NOMO-1 treated with DMSO at 0.1 percent for 48 hours (cell line): ENCODE data around the gene CCDC30.
"Not testable (repeated sequence)": the region's sequence is repeated elsewhere in the genome, so short reads cannot be mapped to it uniquely, and the experiment has no call there.

Source experiments
- DNase-seq: peaks from one replicate; lab custom pipeline; 2025; ENCODE audit not compliant: unreplicated experiment; lab: John Stamatoyannopoulos, UW

CCDC30 gene

DNA sequence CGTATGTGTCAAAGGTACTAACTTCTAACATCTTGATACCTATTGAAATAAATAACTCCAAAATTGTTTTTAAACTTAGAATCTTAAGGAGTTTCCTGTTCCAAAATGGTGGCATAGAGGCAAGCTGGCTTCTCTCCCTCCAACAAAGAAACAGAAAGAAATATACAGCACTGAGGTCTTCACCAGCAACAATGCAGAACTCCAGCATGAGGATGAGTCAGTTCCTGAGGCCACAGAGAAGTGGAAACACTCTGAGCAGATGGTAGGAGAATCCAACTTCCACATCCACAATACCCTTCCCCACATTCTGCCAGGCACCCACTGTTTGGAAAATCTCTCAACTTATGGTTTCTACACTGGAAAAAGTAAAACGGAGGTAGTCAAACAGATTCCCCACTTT, 183.0 kb downstream of the CCDC30 start:
- DNase-seq: no peak

DNA sequence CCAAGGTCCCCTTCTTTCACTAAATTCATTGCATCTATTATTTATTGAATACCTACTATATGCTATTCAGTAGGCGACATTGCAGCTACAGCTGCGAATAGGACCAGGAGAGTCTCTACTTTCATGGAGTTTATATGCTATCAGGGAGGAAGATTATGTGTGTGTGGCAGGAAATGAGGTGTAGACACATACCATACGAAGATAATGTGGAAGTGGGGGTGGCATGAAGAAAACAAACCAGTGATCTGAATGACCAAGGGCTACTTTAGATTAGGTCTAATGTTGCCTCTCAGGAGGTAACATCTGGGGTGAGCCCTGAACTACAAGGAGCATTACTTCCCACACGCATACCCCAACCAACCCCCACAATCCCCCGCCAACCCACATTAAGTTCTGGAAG, 194.1 kb downstream of the CCDC30 start:
- no peak for DNase-seq

DNA sequence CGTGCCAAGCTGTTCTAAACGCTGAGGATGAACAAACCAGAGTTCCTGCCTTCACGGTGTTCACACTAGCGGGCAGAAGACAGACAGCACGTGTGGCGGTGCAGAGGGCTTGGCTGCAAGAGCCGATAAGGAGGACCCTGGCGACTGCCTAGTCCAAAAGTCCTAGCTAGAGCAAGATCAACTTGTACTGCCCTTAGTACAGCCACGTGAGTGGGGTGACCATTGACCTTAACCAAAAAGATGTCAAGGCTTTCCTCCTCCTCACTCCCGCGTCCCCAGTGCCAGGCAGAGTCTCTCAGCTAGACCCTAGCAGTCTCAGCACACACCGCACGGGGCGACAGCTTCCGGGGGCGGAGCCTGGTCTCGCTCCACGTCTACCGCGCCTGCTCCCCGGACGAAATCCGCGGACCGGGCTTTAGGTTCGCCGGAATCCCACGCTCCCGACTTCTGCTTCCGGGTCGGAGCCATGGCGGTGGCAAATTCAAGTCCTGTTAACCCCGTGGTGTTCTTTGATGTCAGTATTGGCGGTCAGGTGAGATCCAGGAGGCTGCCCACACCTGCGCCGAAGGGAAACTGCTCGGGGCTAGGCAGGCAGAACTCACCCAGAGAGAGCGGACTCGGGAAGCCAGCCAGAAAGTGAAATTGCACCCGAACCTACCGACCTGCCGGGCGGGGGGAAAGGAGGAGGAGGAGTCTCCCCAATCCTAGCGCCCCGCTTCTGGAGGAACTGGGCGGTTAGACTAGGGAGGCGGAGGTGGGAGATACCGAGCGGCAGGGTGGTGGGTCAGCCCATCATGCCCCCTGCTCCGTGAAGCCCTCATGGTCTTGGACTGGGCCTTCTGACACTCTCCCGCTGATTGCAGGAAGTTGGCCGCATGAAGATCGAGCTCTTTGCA, 195.1 kb downstream of the CCDC30 start, which contains the start of gene PPIH:
TSS of gene PPIH (plus strand) at position 443 of the 896 bp plus-strand sequence. CDS start at position 467, 24 bp downstream.
- DNase-seq: peak; percentile 93

DNA sequence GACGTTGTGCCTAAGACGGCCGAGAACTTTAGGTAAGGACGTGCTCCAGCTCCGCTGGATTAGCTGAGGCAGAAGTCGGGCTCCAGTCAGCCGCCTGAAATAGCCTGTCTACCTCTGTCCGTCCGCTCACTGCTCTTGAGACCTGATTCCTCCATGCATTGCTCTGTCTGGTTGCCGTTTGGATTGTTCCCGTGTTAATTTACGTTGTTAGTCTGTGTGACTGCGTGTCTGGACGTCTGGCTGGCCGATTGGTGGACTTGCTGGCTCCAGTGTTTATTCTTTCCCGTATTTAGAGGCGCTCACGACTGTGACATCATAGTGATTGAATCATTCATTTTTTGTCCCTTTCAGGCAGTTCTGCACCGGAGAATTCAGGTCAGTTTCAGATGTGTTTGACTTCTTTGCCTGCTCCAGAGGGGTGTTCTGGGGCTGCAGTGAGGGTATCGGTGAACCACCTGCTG, 195.8 kb downstream of the CCDC30 start:
- no peak for DNase-seq

DNA sequence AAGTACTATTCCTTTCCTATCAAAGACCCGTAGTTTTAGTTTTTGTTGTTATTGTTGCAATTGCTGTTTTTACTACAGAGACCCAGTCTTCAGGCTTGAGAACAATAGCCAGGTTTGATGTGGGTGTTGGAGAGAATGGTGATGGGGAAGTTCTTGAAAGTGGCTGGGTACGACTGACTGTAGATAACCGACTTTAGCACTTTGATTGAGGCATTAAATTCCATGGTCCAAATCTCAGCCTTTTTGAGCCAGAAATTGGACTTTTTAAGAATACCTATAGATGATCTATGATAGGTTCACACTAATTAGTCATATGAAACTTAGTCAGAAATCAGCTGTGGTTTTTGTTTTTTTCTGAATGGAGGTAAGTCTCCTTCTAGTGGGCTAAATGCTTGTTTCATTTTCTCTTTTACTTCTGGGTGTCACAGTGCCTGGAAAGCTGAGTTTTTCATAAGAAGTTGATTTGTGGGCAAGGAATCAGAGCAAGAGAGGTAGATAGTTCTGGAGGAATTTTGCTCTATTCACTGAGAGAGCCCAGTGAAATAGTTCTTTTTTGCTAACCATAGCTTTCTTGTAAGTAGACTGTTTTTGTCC, 197.9 kb downstream of the CCDC30 start:
- DNase-seq: no peak

DNA sequence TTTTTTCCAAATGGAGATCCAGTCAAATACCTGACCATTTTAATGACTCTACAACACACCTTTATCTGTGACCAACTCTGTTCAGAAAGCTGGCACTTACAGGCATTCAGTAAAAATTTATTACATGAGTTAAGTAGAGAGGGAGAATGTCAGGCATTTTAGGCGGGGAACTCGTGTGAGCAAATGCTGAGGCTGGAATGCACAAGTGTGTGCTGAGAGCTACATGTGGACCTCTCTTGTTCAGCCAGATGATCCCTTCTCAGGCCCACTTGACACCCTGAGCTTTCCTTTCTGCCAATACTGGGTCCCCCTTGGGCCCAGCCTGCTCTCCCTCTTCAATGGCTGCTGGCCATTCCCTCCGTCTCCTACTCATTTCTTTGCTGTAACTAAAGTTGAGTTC, 206.8 kb downstream of the CCDC30 start:
- no peak for DNase-seq

DNA sequence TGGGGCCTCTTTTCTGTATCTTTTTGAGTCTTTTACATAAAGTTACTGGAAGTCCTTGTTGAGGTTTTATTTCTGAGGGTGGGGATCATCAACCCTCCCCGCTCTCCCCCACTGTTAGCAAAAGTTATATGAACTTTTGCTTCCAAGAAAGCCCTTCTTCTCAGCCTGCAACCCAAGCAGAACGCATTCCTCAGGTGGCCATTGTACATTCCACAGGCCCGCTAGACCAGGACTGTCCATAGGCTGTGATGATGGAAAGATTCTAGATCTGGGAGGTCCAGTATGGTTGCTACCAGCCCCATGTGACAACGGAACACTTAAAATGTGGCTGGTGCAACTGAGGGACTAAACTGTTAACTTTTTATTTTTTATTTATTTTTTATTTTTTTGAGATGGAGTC, 207.3 kb downstream of the CCDC30 start:
- no peak for DNase-seq

DNA sequence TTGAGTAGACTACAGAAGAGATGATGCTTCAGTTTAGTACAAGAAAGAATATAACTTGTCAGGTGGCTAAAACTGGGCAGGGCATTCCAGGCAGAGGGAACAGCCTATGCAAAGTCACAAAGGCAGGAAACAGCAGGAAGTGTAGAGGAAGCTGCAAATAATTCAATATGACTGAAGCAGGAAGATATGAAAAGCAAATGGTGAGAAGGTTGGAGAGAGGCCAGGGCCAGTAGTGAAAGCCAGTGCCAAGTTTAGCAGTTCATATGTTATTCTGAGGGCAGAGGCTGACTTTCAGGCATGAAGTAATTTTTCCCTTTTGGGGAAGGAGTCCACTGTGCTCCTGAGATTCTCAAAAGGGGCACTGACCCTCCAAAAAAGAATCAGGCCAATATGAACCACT, 211.1 kb downstream of the CCDC30 start:
- DNase-seq: no peak

DNA sequence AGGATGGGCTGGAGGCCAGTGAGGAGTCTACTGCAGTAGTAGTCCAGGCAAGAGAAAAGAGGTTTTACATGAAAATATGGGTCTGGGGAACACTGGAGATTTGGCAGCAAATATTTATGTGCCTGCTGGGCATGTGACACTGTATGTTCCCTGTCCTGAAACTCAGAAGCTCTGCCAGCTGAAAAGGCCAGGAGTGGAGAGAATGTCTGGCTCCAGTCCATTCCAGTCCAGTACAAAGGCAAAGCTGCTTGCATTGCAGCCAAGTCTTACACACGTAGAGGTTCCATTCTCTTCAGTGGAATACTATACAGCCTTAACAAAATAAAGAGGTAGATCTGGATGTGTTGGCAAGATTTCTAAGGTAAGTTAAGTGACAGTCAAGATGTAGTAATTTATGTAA, 211.6 kb downstream of the CCDC30 start:
- DNase-seq: no peak

DNA sequence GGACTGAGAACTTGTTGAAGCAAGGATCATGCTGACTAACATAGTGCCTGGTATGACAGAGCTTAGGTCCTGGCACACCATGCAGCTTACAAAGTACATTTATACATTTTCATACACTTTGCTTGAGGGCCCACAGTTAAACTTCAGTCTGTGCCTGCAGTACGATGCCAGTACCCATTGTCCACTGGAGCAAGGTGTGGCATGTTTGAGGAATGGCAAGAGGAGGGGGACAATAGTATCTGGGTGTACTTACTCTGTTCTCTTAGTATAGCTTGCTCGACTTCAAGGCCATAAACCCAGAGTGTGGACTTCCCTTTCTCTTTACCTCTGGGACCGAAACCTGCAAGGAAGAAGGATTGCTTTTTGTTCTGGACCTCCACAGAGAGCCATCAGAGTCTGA, 212.4 kb downstream of the CCDC30 start:
- DNase-seq: no peak

DNA sequence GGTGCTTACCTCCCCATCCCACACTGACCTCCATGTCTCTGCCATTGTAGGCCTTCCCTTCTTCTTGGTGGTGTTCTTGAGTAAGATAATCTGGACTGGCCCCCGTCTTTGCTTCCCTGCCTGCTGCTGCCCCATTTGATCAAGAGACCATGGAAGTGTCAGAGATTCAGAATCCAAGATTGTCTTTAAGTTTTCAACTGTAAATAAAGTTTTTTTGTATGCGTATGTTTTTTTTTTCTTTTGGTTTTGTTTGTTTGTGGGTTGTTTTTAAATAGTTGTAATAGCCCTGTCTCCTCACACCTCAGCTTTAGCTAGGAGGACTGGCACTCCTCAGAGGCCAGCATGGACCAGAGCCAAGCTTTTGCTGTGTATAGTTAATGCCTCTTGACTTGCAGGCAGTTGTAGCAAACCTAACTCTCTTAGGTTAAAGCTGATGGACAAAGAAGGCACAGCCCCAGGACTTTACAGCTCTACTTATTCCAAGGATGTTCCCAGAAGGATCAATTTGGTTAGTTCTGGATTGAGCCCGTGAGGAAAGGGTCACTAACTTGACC, 213.5 kb downstream of the CCDC30 start:
- DNase-seq: no peak

DNA sequence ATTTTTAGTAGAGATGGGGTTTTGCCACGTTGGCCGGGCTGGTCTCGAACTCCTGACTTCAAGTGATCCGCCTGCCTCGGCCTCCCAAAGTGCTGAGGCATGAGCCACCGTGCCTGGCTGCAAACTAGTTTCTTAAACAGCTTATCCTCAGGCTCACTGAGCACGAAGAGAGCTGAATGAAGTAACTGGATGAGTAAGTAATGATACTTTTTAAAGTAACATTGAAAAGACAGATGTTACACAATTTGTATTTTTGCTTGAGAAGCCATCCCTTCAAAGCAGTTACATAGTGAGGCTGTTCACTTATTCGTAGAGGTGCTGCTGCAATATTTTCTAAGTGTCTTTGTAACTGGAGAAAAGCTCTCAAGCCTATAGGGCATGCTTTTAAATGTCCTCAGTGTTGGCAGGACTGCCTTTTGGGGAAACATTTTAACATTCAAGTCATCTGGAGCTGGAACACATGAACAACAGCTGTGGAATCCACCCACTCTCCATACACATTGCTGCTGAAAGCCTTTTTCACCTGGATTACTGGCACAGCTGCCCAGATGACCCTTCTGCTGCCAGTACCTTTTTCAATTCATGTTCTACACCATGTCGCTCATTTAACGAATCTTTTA, 216.4 kb downstream of the CCDC30 start:
- DNase-seq: no peak

DNA sequence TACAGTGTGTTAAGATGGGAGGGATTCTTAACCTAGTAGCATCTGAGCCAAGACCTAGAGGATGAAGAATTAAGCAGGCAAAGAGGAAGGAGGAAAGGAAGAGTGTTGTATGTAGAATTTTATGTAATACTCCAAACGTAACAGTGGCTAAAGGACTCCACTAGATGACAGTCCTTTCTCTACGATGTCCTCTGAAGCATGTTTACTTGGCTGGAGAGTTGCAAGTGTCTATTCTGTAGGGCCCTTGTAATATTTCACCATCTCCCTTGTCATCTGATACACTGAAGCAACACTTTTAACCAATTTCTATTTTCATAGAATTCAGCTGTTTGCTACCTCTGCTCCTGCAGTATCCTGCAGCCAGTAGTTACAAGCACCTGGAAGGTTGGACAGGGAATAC, 217.0 kb downstream of the CCDC30 start:
- DNase-seq: no peak

DNA sequence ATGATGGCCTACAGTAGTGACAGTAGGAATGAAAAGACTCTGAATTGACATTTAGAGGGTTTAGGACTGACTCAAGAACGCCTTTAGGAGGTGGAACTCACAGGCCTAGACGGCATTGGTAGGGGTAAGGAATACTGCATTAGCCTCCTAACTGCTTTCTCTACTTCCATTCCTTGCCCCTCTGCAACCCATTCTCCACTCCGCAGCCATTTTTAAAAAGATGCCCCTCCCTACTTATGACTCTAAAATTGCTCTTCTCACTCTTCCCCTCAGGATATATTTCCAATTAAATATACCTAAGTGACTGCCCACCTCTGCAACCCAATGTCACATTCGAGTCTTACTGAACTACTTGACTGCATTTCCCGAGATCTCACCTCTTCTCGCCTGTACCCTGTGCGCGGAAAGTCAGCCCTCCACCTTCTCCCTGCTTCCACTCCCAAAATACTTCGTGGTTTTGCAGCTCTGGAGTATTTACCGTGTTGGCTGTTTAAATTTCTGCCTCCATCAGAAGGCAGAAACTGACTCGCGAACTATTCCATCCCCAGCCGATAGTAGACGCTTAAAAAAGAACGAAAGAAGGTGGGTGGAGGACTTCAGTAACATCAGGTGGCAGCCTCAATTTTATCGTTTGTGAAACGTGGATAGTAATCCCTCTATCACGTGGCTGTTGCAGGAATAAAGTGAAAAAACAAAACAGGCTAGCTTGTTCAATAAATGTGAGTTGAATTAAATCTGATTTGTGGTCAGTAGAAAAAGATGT, 218.0 kb downstream of the CCDC30 start:
- peak; percentile 32 for DNase-seq

DNA sequence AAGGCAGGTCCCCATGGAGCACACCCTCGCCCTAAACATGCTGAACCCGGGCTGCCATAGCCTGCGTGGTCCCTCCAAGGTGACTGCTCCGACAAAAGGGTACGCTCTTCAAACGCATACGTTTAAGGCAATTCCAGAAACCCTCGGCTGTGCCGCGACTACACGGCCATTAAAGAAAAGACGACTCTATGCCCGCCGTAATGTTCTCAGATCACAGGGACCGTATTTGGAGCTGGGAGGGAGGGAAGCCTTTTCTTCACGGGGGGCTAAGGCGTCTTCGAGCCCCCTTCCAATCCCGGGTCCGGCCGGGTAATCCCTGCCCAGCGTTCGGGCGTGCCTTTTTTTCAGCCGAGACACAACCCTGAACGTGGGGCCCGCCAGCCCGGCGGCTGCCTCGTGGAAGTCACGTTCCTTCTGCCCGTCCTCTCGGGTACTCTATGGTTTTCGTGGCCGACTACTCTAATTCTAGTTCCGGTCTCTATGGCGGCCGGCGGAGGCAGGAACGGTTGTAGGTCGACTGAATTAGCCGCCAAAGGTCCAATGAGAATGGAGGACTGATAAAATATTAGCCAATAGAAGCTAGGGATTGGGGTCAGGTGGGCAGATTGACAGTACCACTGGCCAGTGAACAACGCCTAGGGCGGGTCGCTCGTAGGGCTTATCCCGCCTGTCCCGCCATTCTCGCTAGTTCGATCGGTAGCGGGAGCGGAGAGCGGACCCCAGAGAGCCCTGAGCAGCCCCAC, 218.8 kb downstream of the CCDC30 start, which contains the start of gene YBX1:
TSS of gene YBX1 (plus strand) at position 678 of the 743 bp plus-strand sequence. CDS start 148 bp downstream, outside the sequence.
- peak; percentile 98 for DNase-seq

DNA sequence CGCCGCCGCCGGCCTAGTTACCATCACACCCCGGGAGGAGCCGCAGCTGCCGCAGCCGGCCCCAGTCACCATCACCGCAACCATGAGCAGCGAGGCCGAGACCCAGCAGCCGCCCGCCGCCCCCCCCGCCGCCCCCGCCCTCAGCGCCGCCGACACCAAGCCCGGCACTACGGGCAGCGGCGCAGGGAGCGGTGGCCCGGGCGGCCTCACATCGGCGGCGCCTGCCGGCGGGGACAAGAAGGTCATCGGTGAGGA, 219.3 kb downstream of the CCDC30 start:
- DNase-seq: not testable (repeated sequence)

DNA sequence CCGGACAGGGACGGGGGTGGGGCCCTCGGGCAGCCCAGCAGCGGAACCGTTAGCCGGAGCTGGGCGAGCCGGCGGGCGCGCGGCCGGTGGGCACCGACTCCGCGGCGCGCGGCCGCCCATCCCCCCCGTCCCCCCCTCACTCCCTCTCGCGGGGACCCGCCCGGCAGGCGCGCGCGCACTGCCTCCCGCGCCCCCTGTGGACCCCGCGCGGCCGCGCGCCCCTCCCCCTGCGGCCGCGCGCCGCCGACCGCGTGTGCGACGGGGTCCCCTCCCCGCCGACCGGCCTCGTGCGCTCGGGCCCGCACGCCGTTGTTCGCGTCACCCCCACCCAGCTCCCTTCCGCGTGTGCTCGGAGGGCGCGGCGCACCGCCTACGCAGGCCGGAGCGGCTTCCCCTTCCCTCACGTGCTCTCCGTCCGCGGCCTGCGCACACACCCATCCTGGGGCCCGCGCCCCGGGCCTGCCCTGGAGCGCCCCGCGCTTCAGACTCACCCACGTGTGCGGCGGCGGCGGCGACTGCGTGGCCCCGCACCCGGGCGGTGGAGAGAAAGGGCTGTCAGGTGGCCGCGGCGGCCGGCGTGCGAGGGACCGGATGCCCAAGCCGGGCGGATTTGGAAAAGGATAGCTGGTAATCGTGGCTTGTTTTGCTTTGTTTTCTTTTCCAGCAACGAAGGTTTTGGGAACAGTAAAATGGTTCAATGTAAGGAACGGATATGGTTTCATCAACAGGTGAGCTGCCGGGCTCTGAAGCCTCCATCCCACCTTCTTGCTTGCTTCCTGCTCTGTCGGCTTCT, 219.8 kb downstream of the CCDC30 start:
- DNase-seq: peak; percentile 65

DNA sequence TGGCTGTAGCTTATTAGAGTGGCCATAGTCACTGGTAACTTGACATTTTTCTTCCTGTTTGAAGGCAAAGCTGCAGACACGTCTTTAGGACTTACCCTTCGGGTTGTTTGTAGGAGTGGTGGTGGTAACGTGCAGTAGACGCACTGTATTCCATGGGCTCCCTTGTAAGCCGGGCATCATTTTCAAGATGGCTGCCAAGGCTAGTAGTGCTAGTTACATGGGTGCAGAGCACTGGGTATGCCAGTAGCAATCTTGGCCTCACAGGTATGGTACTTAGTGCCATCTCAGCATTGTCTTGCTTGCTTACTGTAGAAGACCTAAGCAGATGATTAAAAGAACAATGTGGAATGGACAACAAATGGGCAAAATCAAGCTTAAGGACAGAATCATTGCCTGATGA, 221.1 kb downstream of the CCDC30 start:
- no peak for DNase-seq

DNA sequence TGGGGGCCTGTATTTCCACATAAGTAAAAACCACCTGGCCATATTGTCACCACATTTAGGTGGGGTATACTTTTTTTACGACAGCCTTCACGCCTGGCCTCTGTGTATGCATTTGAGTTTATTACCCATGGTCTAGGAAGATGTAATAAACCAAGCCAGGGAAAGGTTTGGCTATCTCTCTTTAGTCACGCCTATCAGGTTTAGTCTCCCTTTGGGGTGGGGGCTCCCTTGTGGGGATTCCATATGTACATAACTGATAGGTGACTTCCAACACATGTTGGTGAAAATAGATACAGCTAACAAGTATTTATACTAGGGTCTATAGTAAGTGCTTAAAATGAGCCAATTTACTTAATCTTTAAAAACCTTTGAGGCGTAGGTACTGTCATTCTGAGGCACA, 223.3 kb downstream of the CCDC30 start:
- DNase-seq: no peak

DNA sequence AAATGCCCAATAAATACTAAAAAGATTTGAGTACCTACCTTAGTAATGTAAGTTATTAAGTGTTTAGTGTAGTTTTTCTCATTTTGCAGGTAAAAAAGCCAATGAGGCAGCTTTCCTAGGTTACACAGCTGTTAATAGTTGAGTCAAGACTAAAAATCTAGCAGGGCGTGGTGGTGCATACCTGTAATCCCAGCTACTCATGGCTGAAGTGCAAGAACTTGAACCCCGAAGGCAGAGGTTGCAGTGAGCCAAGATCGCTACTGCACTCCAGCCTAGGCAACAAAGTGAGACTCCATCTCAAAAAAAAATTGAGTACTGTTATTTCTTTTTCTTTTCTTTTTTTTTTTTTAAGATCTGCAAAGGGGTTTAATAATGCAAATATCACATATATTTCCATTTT, 226.8 kb downstream of the CCDC30 start:
- DNase-seq: no peak
